Bone marrow (tissue), 2 donors: ENCODE measurements around the gene PDZRN3.

ENCODE experiments used
- DNase-seq, 2 donors: peaks; one replicate each; lab custom pipeline; 2025; lab: John Stamatoyannopoulos, UW

Gene PDZRN3

DNA sequence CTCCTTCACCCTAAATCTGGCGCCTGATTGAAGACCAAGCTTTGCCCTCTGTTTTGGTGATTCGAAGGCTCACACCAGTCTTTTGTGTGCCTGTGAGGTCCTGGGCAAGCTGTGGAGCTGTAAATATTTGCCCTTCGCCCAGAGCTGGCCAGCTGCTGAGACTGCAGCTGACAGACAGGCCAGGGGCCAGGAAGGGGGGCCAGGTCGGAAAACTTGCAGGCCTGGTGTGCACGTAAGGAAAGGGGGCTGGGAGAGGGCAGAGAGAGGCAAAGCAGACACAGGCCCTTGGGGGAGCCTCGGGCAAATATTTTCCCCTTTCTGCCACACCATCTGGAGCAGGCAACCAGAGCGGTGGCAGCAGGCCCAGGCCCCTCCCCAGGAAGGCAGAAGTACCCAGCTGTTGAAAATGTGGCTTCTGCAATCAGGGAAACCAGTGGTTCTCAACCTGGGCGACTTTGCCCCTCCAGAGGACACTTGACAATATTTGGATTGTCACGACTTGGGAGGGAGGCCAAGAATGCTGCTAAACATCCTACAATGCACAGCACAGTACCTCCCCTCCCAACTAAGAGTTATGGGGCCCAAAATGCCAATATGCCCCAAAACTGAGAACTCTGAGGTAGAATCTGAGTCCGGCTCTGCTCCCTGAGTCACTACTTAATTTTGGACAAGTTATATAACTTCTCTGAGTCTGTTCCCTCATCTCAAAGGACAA, 2.5 kb downstream of the PDZRN3 start:
- DNase-seq = no peak

DNA sequence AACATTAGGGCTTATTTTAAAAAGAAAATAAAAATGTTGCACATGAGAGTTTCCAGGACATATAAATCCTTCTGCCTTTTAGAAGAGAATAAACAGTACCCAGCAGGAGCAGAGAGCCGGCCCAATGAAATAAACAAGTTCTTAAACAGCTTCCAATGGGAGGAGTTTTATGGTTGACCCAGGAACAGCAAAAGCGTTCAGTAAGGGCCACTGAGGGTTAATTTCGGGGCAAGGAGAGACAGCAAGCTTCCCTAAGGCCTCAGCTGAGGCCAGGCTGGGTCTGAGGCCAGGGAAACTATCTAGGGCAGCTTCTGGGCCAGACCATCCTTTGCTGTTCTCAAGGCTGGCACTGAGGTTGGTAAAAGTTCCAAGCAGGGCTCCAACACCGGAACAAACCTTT, 3.4 kb downstream of the PDZRN3 start:
- DNase-seq = no peak

DNA sequence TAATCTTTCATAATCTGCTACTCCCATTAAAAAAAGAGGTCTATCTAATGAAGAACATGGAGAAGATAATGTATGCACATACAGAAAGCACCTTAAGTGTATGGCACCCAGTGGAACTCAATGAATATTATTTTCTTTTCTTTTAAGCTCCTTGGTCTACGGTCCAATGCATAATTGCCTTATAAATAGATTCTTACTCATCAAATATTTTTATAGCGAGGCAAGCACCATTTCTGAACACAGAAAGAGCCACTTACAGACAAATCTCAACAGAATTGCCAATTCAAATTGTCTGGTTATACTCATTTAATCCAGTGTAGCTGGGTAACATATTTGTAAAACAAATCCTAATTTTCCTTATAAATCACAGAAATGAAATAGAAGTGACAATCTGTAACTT, 6.3 kb downstream of the PDZRN3 start:
- no peak for DNase-seq

DNA sequence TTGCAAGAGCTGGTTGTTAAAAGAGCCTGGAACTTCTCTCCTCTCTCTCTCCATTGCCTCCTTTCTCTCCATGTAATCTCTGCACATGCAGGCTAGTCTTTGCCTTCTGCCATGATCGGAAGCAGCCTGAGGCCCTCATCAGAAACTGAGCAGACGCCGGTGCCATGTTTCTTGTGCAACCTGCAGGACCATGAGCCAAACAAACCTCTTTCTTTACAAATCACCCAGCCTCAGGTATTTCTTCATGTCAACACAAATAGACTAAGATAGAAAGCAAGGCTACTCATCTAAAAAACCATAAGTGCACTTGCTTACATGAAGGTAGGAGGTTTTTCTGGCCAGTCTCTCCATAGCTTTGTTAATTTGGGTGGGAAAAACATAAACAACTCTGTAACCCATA, 8.7 kb downstream of the PDZRN3 start:
- no peak for DNase-seq

DNA sequence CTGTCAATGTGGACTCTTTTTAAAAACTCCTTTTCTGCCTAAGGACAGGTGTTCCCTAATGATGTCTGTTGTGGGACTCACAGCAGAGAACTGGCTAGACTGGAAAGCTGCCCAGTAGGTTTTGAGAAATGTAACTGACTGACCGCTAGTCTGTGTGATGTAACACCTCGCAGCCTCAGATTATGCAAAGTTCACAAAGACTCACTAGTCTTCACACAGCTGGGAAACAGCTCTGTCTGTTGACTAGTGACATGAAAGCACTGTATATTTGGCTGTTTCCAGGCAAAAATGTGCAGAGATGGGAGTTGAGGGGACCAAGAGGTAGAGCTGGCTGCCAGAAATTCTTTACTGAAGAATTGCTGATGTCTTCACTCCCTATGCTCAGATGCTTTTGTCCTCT, 10.3 kb downstream of the PDZRN3 start:
- DNase-seq = no peak

DNA sequence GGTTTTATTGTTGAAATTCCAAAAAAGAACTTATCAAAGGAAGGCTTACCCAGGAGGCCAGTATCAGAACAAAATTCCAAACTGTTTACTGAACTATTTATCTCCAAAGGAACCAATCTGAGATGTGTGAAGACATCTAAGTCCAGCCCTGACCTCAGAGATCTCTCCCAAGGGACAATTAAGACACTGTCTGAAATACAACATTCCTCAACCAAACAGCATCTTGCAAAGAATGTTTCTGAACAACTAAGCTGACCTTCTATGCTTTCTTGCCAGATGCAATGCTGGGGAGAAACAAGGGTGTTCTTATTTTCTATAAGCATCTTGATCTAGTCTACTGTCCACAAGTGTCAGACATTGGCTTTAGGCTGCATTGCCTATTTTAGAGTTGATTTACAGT, 13.6 kb downstream of the PDZRN3 start:
- no peak for DNase-seq

DNA sequence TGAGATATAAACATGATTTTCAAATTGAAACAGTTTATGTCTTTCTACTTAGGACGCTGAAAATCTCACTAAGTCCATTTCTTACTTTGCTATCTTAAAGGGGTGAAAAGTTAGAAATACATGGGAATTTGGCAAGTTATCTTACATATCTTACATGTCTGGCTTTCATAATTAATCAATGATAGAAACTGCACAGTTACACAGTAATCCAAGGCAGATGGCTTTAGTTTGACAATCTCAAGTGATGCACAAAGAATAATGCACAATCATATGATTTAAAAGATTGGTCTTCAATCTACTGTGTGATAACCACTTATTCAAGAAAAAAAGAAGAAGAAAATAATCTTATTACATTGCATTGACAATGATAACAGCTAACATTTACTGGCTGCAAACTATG, 14.2 kb downstream of the PDZRN3 start:
- no peak for DNase-seq

DNA sequence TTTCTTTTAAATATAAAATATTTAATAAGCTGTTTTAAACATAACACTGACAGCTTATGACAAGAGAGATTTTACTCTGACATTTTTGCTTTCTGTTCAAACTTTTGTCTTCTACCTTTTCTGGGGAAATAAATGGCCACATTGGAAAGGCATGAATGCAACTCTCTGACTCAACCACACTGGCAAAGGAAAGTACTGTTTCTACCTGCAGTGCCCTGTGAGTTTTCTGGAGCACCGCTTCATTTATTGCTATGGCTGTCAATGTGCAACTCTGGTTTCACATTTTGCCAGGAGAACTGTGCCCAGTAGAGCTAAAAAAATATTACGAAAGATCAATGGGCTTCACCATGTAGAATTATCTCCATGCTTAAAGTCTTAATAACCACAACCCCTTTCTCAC, 15.1 kb downstream of the PDZRN3 start:
- no peak for DNase-seq

DNA sequence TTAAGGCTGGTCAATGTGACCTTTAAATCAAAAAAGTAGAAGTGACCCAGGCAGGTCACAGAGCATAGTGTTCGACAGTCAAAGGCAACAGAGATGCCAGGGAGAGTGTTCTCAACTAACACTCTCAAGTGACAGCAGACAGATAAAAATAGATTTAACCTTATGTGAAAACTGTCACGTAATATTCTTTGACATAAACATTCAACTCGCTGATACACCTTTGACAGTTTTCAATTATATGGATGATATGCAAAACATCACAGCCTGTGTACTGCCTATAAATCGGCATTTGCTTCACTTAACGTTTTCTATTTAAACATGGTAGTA, 15.5 kb downstream of the PDZRN3 start:
- DNase-seq = no peak

DNA sequence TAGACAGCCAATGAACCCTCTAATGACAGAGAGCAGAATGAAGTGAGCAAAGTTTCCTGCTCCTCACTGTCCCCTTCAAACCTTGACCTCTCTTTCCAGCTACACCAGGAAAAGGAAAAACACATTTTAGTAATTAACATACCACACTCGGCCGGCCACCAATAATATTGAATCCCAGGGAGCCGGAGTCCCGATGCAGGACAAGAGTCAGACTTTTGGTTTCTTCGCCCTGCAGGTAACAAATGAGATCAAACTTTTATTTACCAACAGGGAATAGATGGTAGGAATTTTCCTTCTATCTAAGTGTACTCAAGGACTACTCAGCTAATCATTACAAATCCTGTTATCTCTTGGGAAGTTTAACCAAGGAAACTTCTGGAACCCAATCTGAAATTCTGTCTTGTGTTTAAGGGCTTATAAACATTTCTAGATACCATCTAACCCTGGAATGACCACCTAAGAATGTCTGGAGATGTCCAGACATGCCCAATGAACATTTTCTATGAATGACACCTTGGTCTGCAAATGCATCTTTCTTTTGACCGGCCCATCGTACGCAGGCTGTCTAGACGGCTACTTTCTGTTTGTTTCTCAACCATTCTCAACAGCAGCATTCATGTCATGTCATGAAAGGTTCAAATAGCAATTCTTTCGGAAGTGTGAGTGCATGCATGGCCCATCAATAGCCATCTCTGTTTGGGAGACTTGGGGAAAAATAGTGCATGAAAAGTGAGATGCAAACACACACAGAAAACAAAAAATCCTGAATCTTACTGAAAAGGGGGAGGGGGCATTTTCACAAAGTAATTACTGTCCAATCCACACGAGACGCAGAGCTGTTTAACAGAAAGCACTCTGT, 16.1 kb downstream of the PDZRN3 start:
- DNase-seq = no peak

DNA sequence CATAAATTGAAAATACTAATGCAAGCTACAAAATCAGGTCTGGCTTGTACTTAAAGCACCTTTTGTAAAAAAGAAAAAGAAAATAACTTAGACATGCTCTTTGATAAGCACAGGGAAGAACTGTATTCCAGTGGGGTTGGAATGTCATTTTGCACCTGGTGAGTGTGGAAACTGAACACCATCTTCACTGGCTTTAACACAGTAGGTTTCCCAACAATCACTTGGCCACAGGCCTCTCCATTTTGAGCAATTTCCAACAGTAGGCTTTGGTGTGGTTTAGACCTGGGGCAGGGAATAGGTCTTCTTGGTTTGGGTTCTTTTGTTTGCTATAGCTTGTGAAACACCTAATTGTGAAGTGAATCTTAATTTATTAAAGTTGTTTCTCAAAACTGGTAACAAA, 18.9 kb downstream of the PDZRN3 start:
- DNase-seq = no peak

DNA sequence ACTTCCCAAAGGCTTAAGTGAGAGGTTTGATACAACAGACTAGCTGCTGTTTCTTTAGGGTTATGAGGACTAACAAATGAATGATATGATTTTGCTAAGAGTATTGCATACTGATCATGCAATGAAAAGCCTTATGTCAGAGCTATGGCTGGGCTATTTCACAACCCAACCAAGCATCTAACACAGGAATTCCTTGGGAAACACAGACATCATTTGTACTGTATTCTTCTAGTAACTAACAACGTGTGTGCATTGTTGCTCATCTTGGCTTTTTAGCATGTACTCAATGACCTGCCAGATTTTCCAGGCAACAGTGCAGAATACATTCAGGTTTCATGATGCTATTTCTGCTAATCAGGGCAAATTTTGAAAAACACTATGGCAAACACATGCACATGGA, 19.3 kb downstream of the PDZRN3 start:
- no peak for DNase-seq

DNA sequence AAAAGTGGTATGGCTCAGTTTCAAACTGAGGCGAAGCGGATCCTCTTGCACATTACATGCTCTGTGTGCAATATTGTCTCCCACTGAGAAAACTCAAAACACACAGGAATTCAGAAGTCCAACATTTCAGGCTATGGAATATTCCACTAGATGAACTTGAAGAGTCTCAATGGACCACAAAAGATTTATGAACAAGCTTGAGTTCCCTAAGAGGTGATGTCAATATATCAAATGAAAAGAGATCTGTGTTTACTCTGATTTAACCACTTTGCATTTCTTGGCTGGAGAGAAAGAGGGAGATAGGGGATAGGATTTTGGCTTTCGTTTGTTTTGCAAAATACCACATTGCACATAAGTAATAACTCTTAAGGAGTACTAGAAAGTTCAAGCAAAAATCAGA, 20.3 kb downstream of the PDZRN3 start:
- DNase-seq = no peak

DNA sequence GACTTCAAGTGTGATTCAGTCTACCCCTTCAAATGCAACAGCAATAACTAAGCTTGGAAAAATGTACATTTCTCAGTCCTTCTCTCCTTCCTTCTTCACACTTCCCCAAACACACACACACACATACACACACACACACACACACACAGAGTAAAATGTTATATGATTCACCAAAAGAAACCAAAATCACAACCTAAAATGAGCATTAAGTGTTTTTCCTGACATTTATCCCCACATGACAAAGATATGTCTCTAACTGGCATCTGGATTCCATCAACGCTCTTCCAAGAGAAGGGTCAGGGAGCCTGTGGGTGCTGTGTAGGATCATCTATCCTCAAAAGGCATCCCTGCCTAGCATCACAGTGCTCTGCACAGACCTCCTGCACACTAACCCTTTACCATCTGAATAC, 21.0 kb downstream of the PDZRN3 start:
- no peak for DNase-seq

DNA sequence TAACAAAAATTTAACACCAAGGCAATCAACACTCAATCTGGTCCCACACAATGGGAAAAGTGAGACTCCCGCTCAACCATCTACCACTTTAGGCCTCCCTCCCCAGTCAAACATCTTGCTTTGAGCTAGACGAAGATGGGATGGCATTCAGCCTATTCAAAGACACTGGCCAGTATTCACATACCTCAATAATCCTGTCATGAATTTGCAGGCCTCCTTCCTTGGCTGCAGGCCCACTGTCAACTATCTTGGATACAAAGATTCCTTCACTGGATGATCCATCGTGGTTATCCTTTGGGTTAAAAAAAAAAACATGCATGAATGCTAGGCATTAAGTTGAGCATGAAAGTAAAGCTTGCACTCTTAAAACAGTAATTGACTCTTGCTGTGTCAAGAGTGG, 22.6 kb downstream of the PDZRN3 start:
- DNase-seq = no peak

DNA sequence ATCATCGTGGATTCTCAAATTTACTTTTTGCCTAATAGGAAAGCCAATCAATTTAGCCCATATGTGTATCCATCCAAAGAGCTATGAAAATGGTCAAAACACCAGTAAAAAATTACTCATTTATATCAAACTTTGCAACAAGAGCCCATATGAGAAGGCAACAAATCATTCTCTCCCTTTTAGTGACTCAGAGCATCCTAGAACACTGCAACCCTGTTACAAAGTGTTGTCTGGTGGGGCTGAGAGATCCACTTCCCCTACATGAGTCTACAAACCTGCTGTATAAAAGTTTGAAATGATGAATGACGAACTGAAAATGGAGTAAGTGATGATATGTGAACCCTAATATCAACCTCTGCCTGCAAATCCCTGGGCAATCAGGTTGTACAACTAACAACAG, 23.3 kb downstream of the PDZRN3 start:
- no peak for DNase-seq

DNA sequence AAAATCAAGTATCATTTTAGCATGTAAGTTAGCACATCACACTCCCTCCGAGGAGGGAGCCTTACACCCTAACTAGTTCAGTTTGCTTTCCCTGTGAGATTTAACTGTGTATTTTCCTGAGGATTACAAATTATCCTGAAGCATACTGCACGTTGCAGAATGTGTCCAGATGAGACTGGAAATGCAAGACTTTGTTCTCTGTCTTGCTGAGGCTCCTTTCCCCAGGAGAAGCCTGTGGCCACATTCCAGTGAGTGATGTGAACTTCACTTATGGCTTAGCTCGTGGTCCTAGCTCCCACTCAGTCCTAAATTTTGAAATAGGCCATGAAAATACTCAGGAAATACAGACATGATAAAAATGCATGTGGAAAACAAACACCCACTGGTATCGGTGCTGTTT, 23.7 kb downstream of the PDZRN3 start:
- no peak for DNase-seq

DNA sequence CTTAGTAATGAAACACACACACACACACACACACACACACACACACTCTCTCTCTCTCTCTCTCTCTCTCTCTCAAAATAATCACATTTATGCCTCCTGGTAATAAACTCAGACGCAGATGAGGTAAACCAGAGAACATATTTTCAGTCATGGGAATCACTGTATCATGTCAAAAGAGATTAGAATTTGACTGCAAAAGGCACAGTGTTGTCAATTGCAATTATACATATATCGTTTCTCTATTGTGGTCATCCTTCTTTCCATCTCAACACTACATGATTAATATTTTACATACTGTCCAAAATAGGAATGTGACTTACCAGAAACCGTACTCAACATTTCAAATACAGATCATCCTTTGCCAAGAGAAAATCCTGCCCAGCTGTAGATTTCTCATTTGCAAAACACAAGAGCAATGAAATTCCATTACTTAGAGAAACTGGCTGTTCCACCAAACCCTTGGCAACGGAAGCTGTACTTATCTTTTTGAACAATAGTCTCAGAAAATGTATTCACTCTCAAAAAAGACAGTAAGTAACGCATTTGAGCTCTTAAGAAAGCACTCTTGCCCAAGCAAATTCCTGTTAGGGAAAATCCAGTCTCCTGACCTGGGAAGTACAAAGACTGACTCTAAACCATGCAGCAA, 24.3 kb downstream of the PDZRN3 start:
- no peak for DNase-seq

DNA sequence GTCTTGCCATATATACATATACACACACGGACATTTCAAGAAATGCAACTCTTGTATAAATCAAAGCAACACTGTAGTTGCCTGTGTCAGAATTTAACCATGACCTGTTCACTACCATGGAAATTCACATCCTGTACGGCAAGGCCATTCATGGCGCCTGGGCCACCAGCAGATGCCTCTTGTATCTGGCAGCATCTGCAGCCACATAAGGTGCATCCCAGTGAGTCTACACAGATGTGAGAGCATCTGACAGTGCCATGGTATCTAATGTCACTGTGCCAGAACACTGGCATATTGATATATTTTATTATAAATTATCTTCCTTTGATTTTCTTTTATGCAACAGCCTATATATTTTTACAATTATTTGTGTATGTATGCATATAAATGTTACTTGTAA, 25.1 kb downstream of the PDZRN3 start:
- no peak for DNase-seq

DNA sequence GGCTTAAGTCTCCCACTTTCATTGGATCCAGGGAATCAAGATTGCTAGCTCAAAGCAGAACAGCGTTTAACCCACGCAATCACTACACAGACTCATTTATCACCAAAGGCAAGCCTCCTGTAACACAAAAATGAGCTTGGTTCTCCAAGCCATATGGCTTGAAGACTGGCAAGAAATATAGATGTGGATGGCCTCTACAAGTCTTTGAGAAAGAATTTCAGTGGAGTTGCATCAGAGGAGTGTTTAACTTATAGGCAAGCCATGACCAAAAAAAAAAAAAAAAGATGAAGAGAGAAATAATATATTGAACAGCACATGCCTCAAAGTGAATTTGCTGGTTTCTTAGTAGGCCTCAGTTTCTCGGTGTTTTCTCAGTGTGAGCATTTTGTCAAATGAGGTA, 27.3 kb downstream of the PDZRN3 start:
- no peak for DNase-seq

DNA sequence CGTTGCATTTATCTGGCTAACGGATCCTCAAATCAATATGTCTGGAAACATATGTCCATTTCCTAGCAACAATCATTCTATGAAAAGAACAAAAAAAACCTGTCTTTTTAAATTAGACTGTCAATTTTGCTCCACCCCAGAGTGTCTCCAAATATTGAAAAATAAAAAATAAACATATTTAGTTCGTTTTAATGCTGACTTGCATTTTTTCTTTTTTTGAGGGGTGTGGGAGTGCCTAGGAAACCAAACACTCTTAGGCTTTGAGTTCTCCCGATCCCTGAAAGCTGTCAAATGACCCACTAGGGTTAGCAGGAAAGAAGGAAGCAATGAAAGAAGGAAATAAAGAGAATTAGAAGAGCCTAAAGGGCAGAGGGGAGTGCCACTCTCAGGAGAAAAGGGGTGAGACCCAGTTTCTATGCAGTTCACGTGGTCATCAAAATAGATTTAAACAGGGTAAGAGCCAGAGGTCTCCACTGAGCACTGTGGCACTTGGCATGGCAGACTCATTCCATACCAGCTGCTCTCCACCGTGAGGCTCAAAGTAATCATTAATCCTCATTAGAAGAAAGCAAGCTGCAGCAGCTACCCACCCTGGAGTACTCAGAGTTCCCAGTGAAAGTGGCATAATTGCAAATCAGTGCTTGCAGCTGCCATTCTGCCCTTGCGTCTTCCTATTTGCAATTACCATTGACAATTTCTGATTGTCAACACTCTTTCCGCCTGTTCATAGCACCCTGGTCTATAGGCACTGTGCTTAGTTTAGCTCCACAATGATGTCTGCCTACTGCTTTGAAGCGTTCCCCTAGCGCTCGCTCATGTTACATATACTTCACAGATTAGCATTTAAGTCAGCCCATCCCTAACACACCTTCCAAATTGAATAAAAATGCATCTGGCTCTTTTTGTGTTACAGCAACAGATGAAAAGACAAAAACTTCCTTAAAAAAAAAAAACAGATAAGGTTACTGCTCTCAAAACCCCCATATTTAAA, 32.3 kb downstream of the PDZRN3 start:
- DNase-seq = no peak

DNA sequence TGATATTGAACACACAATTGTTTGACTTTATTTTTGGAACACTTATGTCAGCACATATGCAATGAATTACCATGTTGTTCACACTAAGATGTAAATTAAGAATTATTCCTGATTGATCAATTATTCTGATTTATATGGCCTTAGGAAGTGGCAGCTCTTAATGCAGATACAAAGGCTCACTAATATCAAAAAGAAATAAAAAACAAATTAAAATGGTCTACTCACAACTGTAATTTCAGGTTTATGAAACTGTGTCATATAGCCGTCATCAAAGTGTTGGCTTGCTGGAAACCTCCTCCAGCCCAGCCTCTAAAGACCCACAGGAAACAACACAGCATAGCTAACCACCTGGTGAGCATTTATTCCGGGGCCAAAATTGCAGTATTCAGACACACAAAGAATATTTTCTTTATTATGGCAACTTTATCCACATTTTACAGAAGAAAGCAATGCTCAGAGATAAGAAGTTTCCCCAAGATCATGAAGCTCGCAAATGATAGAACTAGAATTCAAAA, 33.4 kb downstream of the PDZRN3 start:
- no peak for DNase-seq
